Measurements from ENCODE around the gene PATZ1.

PATZ1 gene

GRCh38 chr22:31284281-31285155 lies 61.6 kb downstream of the PATZ1 start:
- DNase-seq (ENCODE audit: low read depth in 2 of 2, low spot score in 1 of 2), result no peak

- DNase-seq (ENCODE audit: low read depth in 2 of 2, low spot score in 1 of 2), result no peak
Measured at GRCh38 chr22:31282748-31283468, 63.2 kb downstream of the PATZ1 start.

GRCh38 chr22:31281733-31282132 lies 64.4 kb downstream of the PATZ1 start:
- no peak for DNase-seq (ENCODE audit: low read depth in 2 of 2, low spot score in 1 of 2)

GRCh38 chr22:31279821-31280505 lies 66.2 kb downstream of the PATZ1 start:
- no peak for DNase-seq (ENCODE audit: low read depth in 2 of 2, low spot score in 1 of 2)

GRCh38 chr22:31279327-31279669 lies 66.8 kb downstream of the PATZ1 start:
- DNase-seq (ENCODE audit: low read depth in 2 of 2, low spot score in 1 of 2), result no peak

- DNase-seq (ENCODE audit: low read depth in 2 of 2, low spot score in 1 of 2), result no peak
Measured at GRCh38 chr22:31278626-31279326, 67.4 kb downstream of the PATZ1 start.

GRCh38 chr22:31278151-31278621 lies 68.0 kb downstream of the PATZ1 start:
- no peak for DNase-seq (ENCODE audit: low read depth in 2 of 2, low spot score in 1 of 2)

GRCh38 chr22:31277741-31278140 lies 68.4 kb downstream of the PATZ1 start:
- no peak for DNase-seq (ENCODE audit: low read depth in 2 of 2, low spot score in 1 of 2)

- DNase-seq (ENCODE audit: low read depth in 2 of 2, low spot score in 1 of 2), result no peak
Measured at GRCh38 chr22:31276426-31277167, 69.5 kb downstream of the PATZ1 start.

All from stimulated activated CD8-positive, alpha-beta memory T cell treated with anti-CD3 and anti-CD28 coated beads, Interleukin-4, amount 100 ng/mL, for 4 hours (primary cell).